Hepatocyte (in vitro differentiated cells): ENCODE measurements around the gene PCCB. TPM values are rescaled to one million over a fixed set of nuclear protein-coding genes. Genes with fewer than 3 reads are reported as not detected.
A peak's percentile ranks its signal among the peaks of the same experiment; 100 is the strongest.

Experiments used
- DNase-seq: peaks from one replicate; pipeline ENCODE4 v3.0.0-alpha.2; 2016; ENCODE audit warnings: low spot score
- H2AFZ ChIP-seq: fragments of 200-600 bp; sonication (generic); 2 replicates; pipeline ENCODE4 v1.6.0; 2016; ENCODE audit warnings: antibody characterized with exemption, mild to moderate bottlenecking
- H3K27ac ChIP-seq: fragments of 200-600 bp; sonication (generic); 2 replicates; pipeline ENCODE4 v1.5.1; 2016; ENCODE audit warnings: mild to moderate bottlenecking
- H3K27me3 ChIP-seq: fragments of 200-600 bp; sonication (generic); 2 replicates; pipeline ENCODE4 v1.6.1; 2016
- H3K36me3 ChIP-seq: fragments of 200-600 bp; sonication (generic); replicated peaks from 2 replicates; pipeline ENCODE4 v1.5.1; 2016; ENCODE audit warnings: low read depth; ENCODE audit not compliant: insufficient read depth
- H3K4me1 ChIP-seq: fragments of 200-600 bp; sonication (generic); 2 replicates; pipeline ENCODE4 v1.5.1; 2016; ENCODE audit warnings: mild to moderate bottlenecking, moderate library complexity; ENCODE audit not compliant: insufficient read depth
- H3K4me2 ChIP-seq: fragments of 200-600 bp; sonication (generic); 2 replicates; pipeline ENCODE4 v1.6.0; 2016
- H3K4me3 ChIP-seq: fragments of 200-600 bp; sonication (generic); 2 replicates; pipeline ENCODE4 v1.5.1; 2016; ENCODE audit warnings: mild to moderate bottlenecking
- H3K79me2 ChIP-seq: fragments of 200-600 bp; sonication (generic); 2 replicates; pipeline ENCODE4 v1.6.0; 2017; ENCODE audit warnings: mild to moderate bottlenecking
- H3K9me2 ChIP-seq: fragments of 200-600 bp; sonication (generic); replicated peaks from 2 replicates; pipeline ENCODE4 v1.6.0; 2017; ENCODE audit warnings: mild to moderate bottlenecking; ENCODE audit not compliant: insufficient read depth
- H3K9me3 ChIP-seq: fragments of 200-600 bp; sonication (generic); 2 replicates; pipeline ENCODE4 v1.5.1; 2016; ENCODE audit warnings: low read depth, mild to moderate bottlenecking
- H4K20me1 ChIP-seq: fragments of 200-600 bp; sonication (generic); 2 replicates; pipeline ENCODE4 v1.6.0; 2016; ENCODE audit warnings: mild to moderate bottlenecking; ENCODE audit not compliant: insufficient read depth, poor library complexity, severe bottlenecking
- EZH2 ChIP-seq: fragments of 200-600 bp; sonication (generic); IDR thresholded peaks from 2 replicates; pipeline ENCODE4 v1.6.1; 2016; ENCODE audit warnings: antibody characterized with exemption, mild to moderate bottlenecking, borderline replicate concordance
- EZH2phosphoT487 ChIP-seq: fragments of 200-600 bp; sonication (generic); IDR thresholded peaks from one replicate; pipeline ENCODE4 v1.6.1; 2018; ENCODE audit warnings: antibody characterized with exemption, mild to moderate bottlenecking, low read depth, moderate library complexity; ENCODE audit not compliant: unreplicated experiment, severe bottlenecking
- WGBS: methylation state at CpG from one replicate; pipeline ENCODE4 v1.1.6; 2016; ENCODE audit warnings: low lambda C conversion rate; ENCODE audit errors: missing lambda C conversion rate; 5-methylcytosine and 5-hydroxymethylcytosine counted together
- polyA plus RNA-seq: library from polyadenylated mRNA; unstranded; fragments of >200 nt; fragmentation: Nextera tagmentation; extraction: Ambion mirVana; gene quantifications from 2 replicates; pipeline ENCODE4 v1.2.1, GENCODE V29; 2016
- total RNA-seq: library from RNA; depleted of rRNA; stranded (reverse); fragments of >200 nt; gene quantifications from 2 replicates; pipeline ENCODE4 v1.2.3, GENCODE V29; 2014
- TF ChIP-seq, protein P1 (sequence below): fragments of 200-600 bp; sonication (generic); IDR thresholded peaks from 2 replicates; pipeline ENCODE4 v1.5.1; 2016; ENCODE audit warnings: antibody characterized with exemption, mild to moderate bottlenecking; ENCODE audit not compliant: poor library complexity

Gene PCCB
- total RNA-seq = 51.0 and 52.7 TPM in 2 replicates
- polyA plus RNA-seq = 32.0 and 34.1 TPM in 2 replicates

DNA sequence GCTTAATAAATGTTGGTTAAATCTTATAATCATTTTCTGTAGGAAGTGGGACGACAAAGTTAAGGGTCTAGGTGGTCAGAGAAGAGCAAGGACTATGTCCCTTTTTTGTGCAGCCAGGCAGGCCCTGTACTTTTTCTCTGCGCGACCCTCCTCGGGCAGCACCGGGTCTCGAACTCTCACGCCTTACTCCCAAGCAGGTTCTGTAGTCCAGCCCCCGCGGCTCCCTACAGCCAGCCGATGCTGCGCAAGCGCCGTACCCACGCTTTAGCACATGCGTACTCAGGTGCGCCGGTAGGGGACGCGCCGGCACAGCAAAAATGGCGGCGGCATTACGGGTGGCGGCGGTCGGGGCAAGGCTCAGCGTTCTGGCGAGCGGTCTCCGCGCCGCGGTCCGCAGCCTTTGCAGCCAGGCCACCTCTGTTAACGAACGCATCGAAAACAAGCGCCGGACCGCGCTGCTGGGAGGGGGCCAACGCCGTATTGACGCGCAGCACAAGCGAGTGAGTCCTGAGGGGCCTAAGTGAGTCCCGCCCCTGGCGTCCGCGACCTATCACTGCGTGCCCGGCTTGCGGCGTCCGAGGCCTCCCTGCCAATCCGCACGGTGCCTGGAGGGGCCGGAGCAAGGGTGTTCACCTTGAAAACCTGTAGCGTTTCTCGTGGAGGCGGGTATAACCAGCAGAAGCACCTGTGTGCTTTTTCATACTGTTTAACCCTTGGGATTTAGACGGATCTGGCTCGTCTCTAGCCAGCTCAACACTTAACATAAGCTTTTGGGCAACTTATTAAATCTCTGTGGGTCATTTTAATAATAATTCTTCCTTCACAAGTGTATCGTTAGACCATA lies at the start of gene PCCB:
Gene PCCB (plus strand): TSS at position 282 of the 844 bp plus-strand sequence. CDS start 36 bp downstream, at position 318.
- WGBS = 1% methylated on average over 64 of the region's 64 CpGs
- H4K20me1 ChIP-seq = no peaks in the 10 kb centered on the region
- H3K4me3 ChIP-seq = peak within 1 kb of the TSS; percentile 42
- H3K27ac ChIP-seq = peak within 1 kb of the TSS; percentile 90
- H3K27me3 ChIP-seq = no peaks in the 10 kb centered on the region
- H3K9me2 ChIP-seq = no peaks in the 10 kb centered on the region
- DNase-seq = peak; percentile 97
- H3K79me2 ChIP-seq = peaks cover 33% of the 10 kb centered on the region
- H3K36me3 ChIP-seq = no peaks in the 10 kb centered on the region
- H3K4me2 ChIP-seq = peak within 1 kb of the TSS; percentile 77
- H3K4me1 ChIP-seq = peaks cover 10% of the 10 kb centered on the region
- no peak for TF ChIP-seq EZH2
- TF ChIP-seq, protein P1, sequence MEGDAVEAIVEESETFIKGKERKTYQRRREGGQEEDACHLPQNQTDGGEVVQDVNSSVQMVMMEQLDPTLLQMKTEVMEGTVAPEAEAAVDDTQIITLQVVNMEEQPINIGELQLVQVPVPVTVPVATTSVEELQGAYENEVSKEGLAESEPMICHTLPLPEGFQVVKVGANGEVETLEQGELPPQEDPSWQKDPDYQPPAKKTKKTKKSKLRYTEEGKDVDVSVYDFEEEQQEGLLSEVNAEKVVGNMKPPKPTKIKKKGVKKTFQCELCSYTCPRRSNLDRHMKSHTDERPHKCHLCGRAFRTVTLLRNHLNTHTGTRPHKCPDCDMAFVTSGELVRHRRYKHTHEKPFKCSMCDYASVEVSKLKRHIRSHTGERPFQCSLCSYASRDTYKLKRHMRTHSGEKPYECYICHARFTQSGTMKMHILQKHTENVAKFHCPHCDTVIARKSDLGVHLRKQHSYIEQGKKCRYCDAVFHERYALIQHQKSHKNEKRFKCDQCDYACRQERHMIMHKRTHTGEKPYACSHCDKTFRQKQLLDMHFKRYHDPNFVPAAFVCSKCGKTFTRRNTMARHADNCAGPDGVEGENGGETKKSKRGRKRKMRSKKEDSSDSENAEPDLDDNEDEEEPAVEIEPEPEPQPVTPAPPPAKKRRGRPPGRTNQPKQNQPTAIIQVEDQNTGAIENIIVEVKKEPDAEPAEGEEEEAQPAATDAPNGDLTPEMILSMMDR = peak; percentile 75
- H2AFZ ChIP-seq = peak within 1 kb of the TSS; percentile 87
- H3K9me3 ChIP-seq = no peaks in the 10 kb centered on the region

GRCh38 chr3:136207489-136208115 lies 42.5 kb upstream of the PCCB start:
- no peak for DNase-seq
- no peaks in the 10 kb centered on the region for H3K9me3 ChIP-seq
- no peaks in the 10 kb centered on the region for H3K9me2 ChIP-seq
- no peaks in the 10 kb centered on the region for H3K36me3 ChIP-seq
- H3K27ac ChIP-seq = no peak overlapping the region
- no peaks in the 10 kb centered on the region for H3K79me2 ChIP-seq
- no peaks in the 10 kb centered on the region for H4K20me1 ChIP-seq
- WGBS = 86% methylated on average over 4 of the region's 4 CpGs
- no peak overlapping the region for H2AFZ ChIP-seq
- H3K27me3 ChIP-seq = no peaks in the 10 kb centered on the region
- no peak overlapping the region for H3K4me2 ChIP-seq
- no peaks in the 10 kb centered on the region for H3K4me1 ChIP-seq
- TF ChIP-seq, protein P1 = no peak
- no peak for TF ChIP-seq EZH2phosphoT487
- TF ChIP-seq EZH2 = no peak
- H3K4me3 ChIP-seq = no peak overlapping the region

DNA sequence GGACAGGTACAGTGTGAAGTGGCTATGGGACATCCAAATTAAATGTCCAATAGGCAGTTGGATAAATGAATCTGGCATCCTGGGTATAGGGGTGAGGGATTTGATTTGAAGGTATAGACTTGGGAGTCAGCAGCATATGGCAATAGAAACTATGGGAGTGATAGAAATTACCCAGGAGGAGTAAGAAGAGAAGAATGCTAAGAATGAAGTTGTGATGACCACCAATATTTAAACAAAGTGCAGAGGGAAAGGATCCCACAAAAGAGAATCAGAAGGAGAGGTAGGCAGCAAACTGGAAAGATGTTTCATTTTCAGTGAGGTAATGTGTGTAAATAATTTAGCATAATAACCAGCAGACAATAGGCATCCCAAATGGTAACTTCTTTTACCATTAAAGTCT lies 40.2 kb upstream of the PCCB start:
- TF ChIP-seq, protein P1 = no peak
- no peak for TF ChIP-seq EZH2
- no peak for TF ChIP-seq EZH2phosphoT487
- no peak for DNase-seq
- Histone ChIP-seq H3K4me1 (no peaks in the 10 kb centered on the region), H4K20me1 (no peaks in the 10 kb centered on the region), H3K27me3 (no peaks in the 10 kb centered on the region), H3K4me3 (no peak overlapping the region), H3K79me2 (no peaks in the 10 kb centered on the region), H2AFZ (no peak overlapping the region), H3K9me2 (no peaks in the 10 kb centered on the region), H3K27ac (no peak overlapping the region), H3K4me2 (no peak overlapping the region), H3K36me3 (no peaks in the 10 kb centered on the region), H3K9me3 (no peaks in the 10 kb centered on the region)
